Muscle of leg (tissue), 11 donors: ENCODE data around the gene FLNB. TPM values are rescaled to one million over a fixed set of nuclear protein-coding genes. Genes with fewer than 3 reads are reported as not detected.

ENCODE experiments used
- DNase-seq: peaks from one replicate; pipeline ENCODE4 v3.0.0; 2013
- H3K27ac ChIP-seq: one replicate; pipeline ENCODE4 v1.5.1; 2013; ENCODE audit warnings: mild to moderate bottlenecking, low read length, control low read depth
- H3K27me3 ChIP-seq: one replicate; pipeline ENCODE4 v1.6.1; 2013; ENCODE audit warnings: low read length; ENCODE audit not compliant: control insufficient read depth, insufficient read depth
- H3K36me3 ChIP-seq: one replicate; pipeline ENCODE4 v1.6.1; 2013; ENCODE audit warnings: low read length; ENCODE audit not compliant: control insufficient read depth, insufficient read depth
- H3K4me1 ChIP-seq: one replicate; pipeline ENCODE4 v1.6.1; 2013; ENCODE audit warnings: low read length; ENCODE audit not compliant: control insufficient read depth, insufficient read depth
- H3K4me3 ChIP-seq: one replicate; pipeline ENCODE4 v1.5.1; 2013; ENCODE audit warnings: low read length, control low read depth
- H3K9me3 ChIP-seq: replicated peaks from 2 replicates; pipeline ENCODE4 v1.6.1; 2013; ENCODE audit warnings: low read depth, low read length; ENCODE audit not compliant: control insufficient read depth
- WGBS: methylation state at CpG from one replicate; pipeline ENCODE4 v1.1.5; 2013; ENCODE audit warnings: missing lambda C conversion rate; ENCODE audit not compliant: insufficient coverage; 5-methylcytosine and 5-hydroxymethylcytosine counted together
- polyA plus RNA-seq, 8 donors: library from polyadenylated mRNA; unstranded; fragments of 120-200 nt; gene quantifications; one replicate each; pipeline versions ENCODE4 v1.2.1 to v1.2.3, GENCODE V29; 2013; ENCODE audit warnings: inconsistent platforms in 1 of 8, low replicate concordance in 1 of 8; ENCODE audit not compliant: insufficient read length in 8 of 8, insufficient read depth in 1 of 8
- total RNA-seq: library from RNA; stranded (reverse); fragments of 120-200 nt; gene quantifications from one replicate; pipeline ENCODE4 v1.2.4, GENCODE V29; 2013

Gene FLNB
- total and polyA plus RNA-seq, 9 donors: 44.4 to 87.1 (median 65.2) TPM

- 90% methylated on average over 9 of the region's 9 CpGs for WGBS
- peaks cover 59% of the 10 kb centered on the region for H3K36me3 ChIP-seq
Measured at GRCh38 chr3:58148049-58148448, 139.8 kb downstream of the FLNB start.

GRCh38 chr3:58150130-58150809, 142.0 kb downstream of the FLNB start:
- Histone ChIP-seq H3K27ac (no peak overlapping the region), H3K27me3 (no peaks in the 10 kb centered on the region), H3K4me1 (peaks cover 2% of the 10 kb centered on the region), H3K4me3 (no peak overlapping the region), H3K36me3 (peaks cover 63% of the 10 kb centered on the region), H3K9me3 (no peaks in the 10 kb centered on the region)
- DNase-seq: no peak
- WGBS: 96% methylated on average over 6 of the region's 14 CpGs

More at GRCh38 chr3:58148049-58148448, 139.8 kb downstream of the FLNB start:
- no peak overlapping the region for H3K4me3 ChIP-seq
- H3K27ac ChIP-seq: no peak overlapping the region
- H3K9me3 ChIP-seq: no peaks in the 10 kb centered on the region
- no peaks in the 10 kb centered on the region for H3K4me1 ChIP-seq
- no peak for DNase-seq
- H3K27me3 ChIP-seq: no peaks in the 10 kb centered on the region

GRCh38 chr3:58150810-58151199, 142.6 kb downstream of the FLNB start:
- Histone ChIP-seq H3K27me3 (no peaks in the 10 kb centered on the region), H3K36me3 (peaks cover 65% of the 10 kb centered on the region), H3K9me3 (no peaks in the 10 kb centered on the region), H3K27ac (no peak overlapping the region), H3K4me1 (peaks cover 2% of the 10 kb centered on the region), H3K4me3 (no peak overlapping the region)
- 88% methylated on average over 5 of the region's 13 CpGs for WGBS
- DNase-seq: no peak

GRCh38 chr3:58151637-58152036, 143.4 kb downstream of the FLNB start:
- peak; percentile 38 for DNase-seq

GRCh38 chr3:58152225-58153015, 144.2 kb downstream of the FLNB start:
- H3K36me3 ChIP-seq: peaks cover 68% of the 10 kb centered on the region
- H3K4me3 ChIP-seq: no peak overlapping the region
- WGBS: 91% methylated on average over 15 of the region's 17 CpGs
- DNase-seq: no peak
- H3K27me3 ChIP-seq: no peaks in the 10 kb centered on the region
- no peak overlapping the region for H3K27ac ChIP-seq
- no peaks in the 10 kb centered on the region for H3K9me3 ChIP-seq
- peaks cover 2% of the 10 kb centered on the region for H3K4me1 ChIP-seq

More at GRCh38 chr3:58151637-58152036, 143.4 kb downstream of the FLNB start:
- H3K4me3 ChIP-seq: no peak overlapping the region
- H3K9me3 ChIP-seq: no peaks in the 10 kb centered on the region
- 100% methylated on average over 1 of the region's 3 CpGs for WGBS
- H3K27ac ChIP-seq: no peak overlapping the region
- peaks cover 2% of the 10 kb centered on the region for H3K4me1 ChIP-seq
- H3K36me3 ChIP-seq: peaks cover 69% of the 10 kb centered on the region
- no peaks in the 10 kb centered on the region for H3K27me3 ChIP-seq

- Histone ChIP-seq H3K4me1 (peaks cover 8% of the 10 kb centered on the region), H3K4me3 (no peak overlapping the region), H3K27me3 (no peaks in the 10 kb centered on the region), H3K9me3 (no peaks in the 10 kb centered on the region), H3K27ac (no peak overlapping the region), H3K36me3 (peaks cover 63% of the 10 kb centered on the region)
- DNase-seq: no peak
- 92% methylated on average over 16 of the region's 16 CpGs for WGBS
Measured at GRCh38 chr3:58153371-58153770, 145.1 kb downstream of the FLNB start.

- no peak for DNase-seq
- H3K36me3 ChIP-seq: peaks cover 57% of the 10 kb centered on the region
- 95% methylated on average over 9 of the region's 10 CpGs for WGBS
Measured at GRCh38 chr3:58154626-58155449, 146.6 kb downstream of the FLNB start.

GRCh38 chr3:58155838-58156237, 147.6 kb downstream of the FLNB start:
- no peaks in the 10 kb centered on the region for H3K27me3 ChIP-seq
- H3K4me3 ChIP-seq: no peak overlapping the region
- H3K4me1 ChIP-seq: peaks cover 8% of the 10 kb centered on the region
- DNase-seq: no peak
- 97% methylated on average over 10 of the region's 10 CpGs for WGBS
- H3K36me3 ChIP-seq: peaks cover 59% of the 10 kb centered on the region
- no peak overlapping the region for H3K27ac ChIP-seq
- no peaks in the 10 kb centered on the region for H3K9me3 ChIP-seq

More at GRCh38 chr3:58154626-58155449, 146.6 kb downstream of the FLNB start:
- Histone ChIP-seq H3K4me3 (no peak overlapping the region), H3K27me3 (no peaks in the 10 kb centered on the region), H3K9me3 (no peaks in the 10 kb centered on the region), H3K27ac (no peak overlapping the region), H3K4me1 (peaks cover 8% of the 10 kb centered on the region)

GRCh38 chr3:58157700-58158099, 149.5 kb downstream of the FLNB start:
- no peak for DNase-seq
- Histone ChIP-seq H3K27me3 (no peaks in the 10 kb centered on the region), H3K9me3 (peaks cover 4% of the 10 kb centered on the region), H3K36me3 (peaks cover 62% of the 10 kb centered on the region), H3K27ac (no peak overlapping the region), H3K4me3 (no peak overlapping the region), H3K4me1 (peaks cover 14% of the 10 kb centered on the region)
- WGBS: 51% methylated on average over 8 of the region's 11 CpGs
